Brain microvascular endothelial cell (primary cell): ENCODE measurements around the gene FOXJ1.

Experiments
- DNase-seq: peaks from one replicate; pipeline ENCODE4 v3.0.0-alpha.2; 2020
- H3K27ac ChIP-seq: fragments of 250-450 bp; sonication (Bioruptor Pico); 2 replicates; pipeline ENCODE4 v1.5.1; 2020; ENCODE audit warnings: mild to moderate bottlenecking, moderate library complexity
- H3K27me3 ChIP-seq: fragments of 250-450 bp; sonication (Bioruptor Pico); replicated peaks from 2 replicates; pipeline ENCODE4 v1.5.1; 2020; ENCODE audit warnings: mild to moderate bottlenecking
- H3K36me3 ChIP-seq: fragments of 250-450 bp; sonication (Bioruptor Pico); replicated peaks from 2 replicates; pipeline ENCODE4 v1.5.1; 2020; ENCODE audit warnings: mild to moderate bottlenecking
- H3K4me3 ChIP-seq: 2 replicates; pipeline ENCODE4 v1.5.1; 2011; ENCODE audit warnings: low read depth, mild to moderate bottlenecking, control low read depth, low read length, moderate library complexity
- CTCF ChIP-seq: IDR thresholded peaks from 2 replicates; pipeline ENCODE4 v1.5.1; 2011; ENCODE audit warnings: low read depth, mild to moderate bottlenecking, moderate library complexity, low read length, control low read depth, inconsistent platforms; ENCODE audit errors: missing control alignments
- in situ Hi-C: cut with HindIII; loops from 2 replicates; pipeline ENCODE4 v1.10.0; 2017; ENCODE audit warnings: low sequenced_read_pairs, low pct_ligation_motif_present

The FOXJ1 gene

DNA sequence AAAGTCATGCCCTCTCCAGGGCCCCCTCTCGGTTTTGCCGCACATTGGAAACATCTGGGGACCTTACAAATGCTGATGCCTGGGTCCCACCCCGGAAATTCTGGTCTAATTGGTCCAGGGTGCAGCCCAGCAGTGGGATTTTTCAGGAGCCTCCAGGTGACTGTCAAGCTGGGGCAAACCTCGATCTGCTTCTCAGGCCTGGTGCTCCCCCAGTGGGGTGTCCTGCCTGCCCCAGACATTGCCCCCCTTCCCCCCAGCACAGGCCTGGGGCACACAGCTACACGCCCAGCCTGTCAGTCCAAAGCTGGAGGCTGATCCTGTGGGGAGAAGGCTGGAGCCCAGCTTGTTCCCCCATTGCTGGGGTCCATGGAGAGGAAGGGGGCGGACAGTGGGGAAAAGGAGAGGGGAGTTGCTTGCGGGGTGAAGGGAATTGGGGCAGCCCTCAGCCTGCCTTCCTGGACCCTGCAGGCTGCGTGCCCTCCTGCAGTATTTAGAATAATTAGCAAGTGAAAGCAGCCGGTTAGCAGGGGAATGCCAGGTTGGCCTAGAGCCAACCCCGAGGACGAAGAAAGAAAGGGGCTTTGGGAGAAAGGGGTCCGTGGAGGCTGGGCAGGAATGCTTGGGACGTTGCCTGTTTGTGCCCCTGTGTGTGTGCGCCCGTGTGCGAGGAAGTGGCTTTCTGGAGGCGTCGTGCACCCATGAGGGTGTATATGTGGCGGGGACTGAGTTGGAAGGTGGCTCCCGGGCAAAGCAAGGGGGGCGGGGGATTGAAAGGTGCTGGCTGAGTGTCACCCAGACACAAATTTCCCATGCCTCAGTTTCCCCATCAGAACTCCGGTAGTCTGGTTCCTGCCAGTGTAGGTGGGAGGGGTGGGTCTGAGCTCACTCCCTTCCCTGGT lies 5.9 kb downstream of the FOXJ1 start:
- Histone ChIP-seq H3K27me3 (peaks cover 87% of the 10 kb centered on the region), H3K4me3 (no peak overlapping the region)
- in situ Hi-C loops: no loop called here

DNA sequence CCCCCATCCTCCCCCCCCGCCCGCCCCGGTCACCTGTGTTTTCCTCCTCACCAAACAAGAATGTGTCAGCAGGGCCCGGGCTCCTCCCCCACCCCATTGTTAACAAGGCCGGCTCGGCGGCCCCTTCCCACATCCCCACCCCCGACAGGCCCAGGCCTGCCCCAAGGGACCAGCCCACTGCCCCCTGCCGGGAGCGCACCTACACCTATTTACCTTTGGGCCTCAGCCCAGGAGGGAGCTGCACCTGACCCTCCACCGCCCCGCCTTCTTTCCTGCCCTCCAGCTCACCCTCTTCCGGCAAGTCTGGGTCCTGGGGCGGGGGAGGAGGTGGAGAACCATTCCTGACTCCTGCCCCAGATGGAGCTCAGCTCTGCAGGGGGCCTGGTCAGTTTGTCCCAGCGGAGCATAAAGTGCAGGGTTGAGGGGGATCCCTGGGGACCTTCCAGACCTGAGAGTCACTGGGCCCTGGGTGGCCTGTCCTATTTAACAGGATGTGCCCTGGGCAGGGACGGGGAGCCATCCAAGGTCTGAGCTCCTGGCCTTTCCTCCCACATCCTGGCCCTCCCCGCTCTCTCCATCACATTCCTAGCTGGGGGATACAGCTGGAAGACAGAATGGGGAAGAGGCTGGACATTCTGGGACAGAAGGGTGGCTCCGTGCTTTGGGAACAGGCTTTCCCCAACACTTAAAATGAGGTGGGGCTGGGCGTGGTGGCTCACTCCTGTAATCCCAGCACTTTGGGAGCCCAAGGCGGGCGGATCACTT lies 8.3 kb downstream of the FOXJ1 start:
- DNase-seq: no peak
- Histone ChIP-seq H3K27me3 (peaks cover 63% of the 10 kb centered on the region), H3K27ac (no peak overlapping the region), H3K36me3 (no peaks in the 10 kb centered on the region), H3K4me3 (no peak overlapping the region)
- no peak for TF ChIP-seq CTCF
- in situ Hi-C loops: no loop called here

More for the DNA sequence above, 5.9 kb downstream of the FOXJ1 start:
- no peak for DNase-seq
- Histone ChIP-seq H3K36me3 (no peaks in the 10 kb centered on the region), H3K27ac (no peak overlapping the region)
- TF ChIP-seq CTCF: no peak

- Histone ChIP-seq H3K27me3 (peaks cover 55% of the 10 kb centered on the region), H3K27ac (no peak overlapping the region), H3K36me3 (no peaks in the 10 kb centered on the region), H3K4me3 (no peak overlapping the region)
- in situ Hi-C loops: no loop called here
- no peak for DNase-seq
- TF ChIP-seq CTCF: no peak
Measured at GRCh38 chr17:76131692-76132573, 9.1 kb downstream of the FOXJ1 start.

DNA sequence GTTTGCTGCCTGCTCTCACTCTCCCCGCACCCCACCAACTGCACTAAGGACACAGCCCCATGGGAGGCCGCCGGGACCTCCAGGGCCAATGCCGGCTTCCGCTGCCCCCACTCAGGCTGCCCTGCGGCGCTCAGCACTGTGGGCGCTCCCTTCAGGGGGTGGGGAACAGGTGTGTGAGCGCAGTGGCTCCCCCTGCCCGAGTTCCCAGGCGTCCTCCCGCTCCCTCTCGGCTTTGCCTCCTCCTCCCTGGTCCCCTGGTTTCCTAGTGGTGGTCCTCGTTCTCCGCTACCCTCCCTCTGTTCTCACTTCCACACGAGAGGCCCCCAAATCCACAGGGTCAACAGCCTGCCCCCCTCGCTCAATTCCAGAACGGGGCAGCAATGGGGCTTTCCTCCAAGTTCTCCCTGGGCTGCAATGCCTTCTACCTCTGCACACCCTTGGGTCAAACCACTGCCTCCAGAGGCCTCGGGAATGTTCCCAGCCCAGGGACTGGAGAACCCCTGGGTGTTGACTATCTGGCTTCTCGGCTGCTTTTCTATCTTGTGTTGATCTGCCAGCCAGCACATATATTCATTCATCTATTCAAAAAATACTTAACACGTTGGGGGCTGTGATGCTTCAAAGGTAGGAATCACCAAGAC lies 9.9 kb downstream of the FOXJ1 start:
- Histone ChIP-seq H3K4me3 (no peak overlapping the region), H3K27me3 (peaks cover 51% of the 10 kb centered on the region), H3K36me3 (no peaks in the 10 kb centered on the region), H3K27ac (no peak overlapping the region)
- TF ChIP-seq CTCF: no peak
- DNase-seq: no peak
- in situ Hi-C loops: no loop called here

GRCh38 chr17:76130473-76130872 lies 10.6 kb downstream of the FOXJ1 start:
- H3K27ac ChIP-seq: no peak overlapping the region
- no peak for TF ChIP-seq CTCF
- H3K27me3 ChIP-seq: peaks cover 45% of the 10 kb centered on the region
- in situ Hi-C loops: no loop called here
- no peak for DNase-seq
- H3K4me3 ChIP-seq: no peak overlapping the region
- H3K36me3 ChIP-seq: no peaks in the 10 kb centered on the region
